ENCODE data around the gene FXR1. TPM values are rescaled to one million over a fixed set of nuclear protein-coding genes. Genes with fewer than 3 reads are reported as not detected.

Gene FXR1
- total and polyA plus RNA-seq, 10 of the 15 experiments (the other 5 are each of a cell fraction or from before 2014, with no cell fraction given): 38.5 to 159 (median 102) TPM

DNA sequence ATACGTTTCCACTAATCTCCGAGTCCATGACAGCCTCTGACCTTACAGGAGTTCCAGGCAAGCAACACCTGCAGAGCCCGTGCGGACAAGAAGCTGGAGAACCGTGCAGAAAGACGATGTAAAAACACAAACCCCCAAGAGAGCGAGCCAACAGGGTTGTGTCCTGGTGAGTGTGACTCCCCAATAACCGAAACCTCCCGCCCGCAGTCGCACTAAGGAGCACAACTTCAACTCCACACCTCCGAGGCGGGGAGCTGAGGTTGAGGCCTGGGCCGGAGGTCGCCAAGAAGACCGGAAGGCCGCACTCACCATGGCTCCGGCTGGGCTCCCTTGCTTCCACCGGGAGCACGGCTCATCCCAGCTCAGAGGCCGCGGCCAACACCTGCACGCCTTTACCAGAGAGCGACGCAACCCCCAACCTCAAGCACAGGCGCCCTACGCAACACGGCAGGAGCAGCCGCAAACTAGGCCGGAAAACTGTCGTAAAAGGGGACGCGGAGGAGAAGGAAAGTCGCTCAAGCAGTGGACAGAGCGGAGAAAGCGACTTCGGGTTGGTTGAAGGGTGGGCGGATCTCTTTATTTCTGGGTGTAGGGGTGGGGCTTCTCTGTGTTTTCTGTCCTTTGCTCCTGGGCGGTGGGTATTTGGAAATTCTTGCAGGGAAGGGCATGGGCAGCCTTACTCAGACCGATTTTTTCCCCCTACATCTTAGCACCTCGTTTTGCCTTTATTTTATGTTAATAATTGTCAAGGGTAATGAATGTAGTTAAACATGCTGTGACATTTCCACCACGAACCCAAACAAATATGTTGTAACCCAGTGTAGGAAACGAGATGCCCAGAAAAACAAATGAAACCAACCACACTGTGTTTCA, 77.1 kb downstream of the FXR1 start, which contains the start of gene DNAJC19 (continued):
- TF ChIP-seq, protein P1, sequence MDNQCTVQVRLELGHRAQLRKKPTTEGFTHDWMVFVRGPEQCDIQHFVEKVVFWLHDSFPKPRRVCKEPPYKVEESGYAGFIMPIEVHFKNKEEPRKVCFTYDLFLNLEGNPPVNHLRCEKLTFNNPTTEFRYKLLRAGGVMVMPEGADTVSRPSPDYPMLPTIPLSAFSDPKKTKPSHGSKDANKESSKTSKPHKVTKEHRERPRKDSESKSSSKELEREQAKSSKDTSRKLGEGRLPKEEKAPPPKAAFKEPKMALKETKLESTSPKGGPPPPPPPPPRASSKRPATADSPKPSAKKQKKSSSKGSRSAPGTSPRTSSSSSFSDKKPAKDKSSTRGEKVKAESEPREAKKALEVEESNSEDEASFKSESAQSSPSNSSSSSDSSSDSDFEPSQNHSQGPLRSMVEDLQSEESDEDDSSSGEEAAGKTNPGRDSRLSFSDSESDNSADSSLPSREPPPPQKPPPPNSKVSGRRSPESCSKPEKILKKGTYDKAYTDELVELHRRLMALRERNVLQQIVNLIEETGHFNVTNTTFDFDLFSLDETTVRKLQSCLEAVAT (IDR thresholded peaks at IDR 0.05): 0 out of 2 replicates have a peak, but pooled peaks have one; percentile 57
- TF ChIP-seq TCF7 (IDR thresholded peaks at IDR 0.05; ENCODE audit: borderline replicate concordance): no peak
- TF ChIP-seq BCL11A (IDR thresholded peaks at IDR 0.05; ENCODE audit: low read depth, low read length): no peak
- no peak for TF ChIP-seq CHD4 (IDR thresholded peaks at IDR 0.05)
- TF ChIP-seq TBL1XR1 (IDR thresholded peaks at IDR 0.05; ENCODE audit: low read depth, low read length): 0 out of 2 replicates have a peak, but pooled peaks have one; percentile 39
- no peak for TF ChIP-seq HDAC6 (IDR thresholded peaks at IDR 0.05; ENCODE audit: unreplicated experiment)
- peak; percentile 75 to 81 for TF ChIP-seq IKZF2 (IDR thresholded peaks at IDR 0.05)
- 0 out of 2 replicates have a peak, but pooled peaks have one; percentile 25 for TF ChIP-seq BACH1 (IDR thresholded peaks at IDR 0.05; ENCODE audit: borderline replicate concordance)
- TF ChIP-seq NFYB (IDR thresholded peaks at IDR 0.05; ENCODE audit: insufficient read depth, low read depth, low read length): peak; percentile 88
- TF ChIP-seq YBX1 (IDR thresholded peaks at IDR 0.05): no peak
- no peak for TF ChIP-seq FOS (IDR thresholded peaks at IDR 0.05; ENCODE audit: borderline replicate concordance, extremely low read depth, insufficient read length)
- TF ChIP-seq NR2C2 (IDR thresholded peaks at IDR 0.05; ENCODE audit: borderline replicate concordance, control insufficient read depth, insufficient read length, low read depth): no peak
- TF ChIP-seq RELA (IDR thresholded peaks at IDR 0.05; ENCODE audit: borderline replicate concordance, partially characterized antibody): peak; percentile 62
- TF ChIP-seq, protein P2, sequence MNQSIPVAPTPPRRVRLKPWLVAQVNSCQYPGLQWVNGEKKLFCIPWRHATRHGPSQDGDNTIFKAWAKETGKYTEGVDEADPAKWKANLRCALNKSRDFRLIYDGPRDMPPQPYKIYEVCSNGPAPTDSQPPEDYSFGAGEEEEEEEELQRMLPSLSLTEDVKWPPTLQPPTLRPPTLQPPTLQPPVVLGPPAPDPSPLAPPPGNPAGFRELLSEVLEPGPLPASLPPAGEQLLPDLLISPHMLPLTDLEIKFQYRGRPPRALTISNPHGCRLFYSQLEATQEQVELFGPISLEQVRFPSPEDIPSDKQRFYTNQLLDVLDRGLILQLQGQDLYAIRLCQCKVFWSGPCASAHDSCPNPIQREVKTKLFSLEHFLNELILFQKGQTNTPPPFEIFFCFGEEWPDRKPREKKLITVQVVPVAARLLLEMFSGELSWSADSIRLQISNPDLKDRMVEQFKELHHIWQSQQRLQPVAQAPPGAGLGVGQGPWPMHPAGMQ (IDR thresholded peaks at IDR 0.05; ENCODE audit: borderline replicate concordance): no peak
- TF ChIP-seq CEBPB (IDR thresholded peaks at IDR 0.05; ENCODE audit: borderline replicate concordance in 1 of 2, low read depth in 2 of 2, low read length in 2 of 2): no peak
- TF ChIP-seq HSF1 (IDR thresholded peaks at IDR 0.05; ENCODE audit: low read depth, low read length): no peak
- TF ChIP-seq SUZ12 (IDR thresholded peaks at IDR 0.05; ENCODE audit: unreplicated experiment): no peak
- peak; percentile 92; the same call in 1 of the 2 replicates for TF ChIP-seq HDGF (IDR thresholded peaks at IDR 0.05)
- TF ChIP-seq NR2C1 (IDR thresholded peaks at IDR 0.05): peak; percentile 53
- TF ChIP-seq TAF1 (IDR thresholded peaks at IDR 0.05; ENCODE audit: borderline replicate concordance, low read depth, low read length): peak; percentile 77; the same call in 1 of the 2 replicates
- TF ChIP-seq ZBTB33 (IDR thresholded peaks at IDR 0.05): peak; percentile 20; the same call in 1 of the 2 replicates
- TF ChIP-seq SUPT20H (IDR thresholded peaks at IDR 0.05; ENCODE audit: borderline replicate concordance, control insufficient read depth, low read depth, low read length): no peak
- no peak for TF ChIP-seq BMI1 (IDR thresholded peaks at IDR 0.05; ENCODE audit: borderline replicate concordance)
- no peak for TF ChIP-seq CBX5 (IDR thresholded peaks at IDR 0.05; ENCODE audit: low read depth)
